Gastroesophageal sphincter (tissue), 3 donors: ENCODE measurements around the gene LANCL1.

Experiments used
- EP300 ChIP-seq: sonication (generic); formaldehyde crosslinking; IDR thresholded peaks from one replicate; pipeline ENCODE4 v1.6.1; 2017; ENCODE audit warnings: antibody characterized with exemption, mild to moderate bottlenecking
- POLR2A ChIP-seq, 2 donors: fragments of 450-650 bp; IDR thresholded peaks; one replicate each; pipeline ENCODE4 v1.6.1; 2017; ENCODE audit warnings: antibody characterized with exemption in 2 of 2, mild to moderate bottlenecking in 2 of 2, moderate library complexity in 1 of 2
- TF ChIP-seq, protein P1 (sequence below), 4 experiments: fragments of 200-600 bp in 2 of 4; fragments of 450-650 bp in 2 of 4; sonication (generic) in 1 of 4; IDR thresholded peaks; one replicate each; pipeline ENCODE4 v1.5.1; 2017 to 2019; ENCODE audit warnings: antibody characterized with exemption in 4 of 4, mild to moderate bottlenecking in 2 of 4, moderate library complexity in 2 of 4

DNA sequence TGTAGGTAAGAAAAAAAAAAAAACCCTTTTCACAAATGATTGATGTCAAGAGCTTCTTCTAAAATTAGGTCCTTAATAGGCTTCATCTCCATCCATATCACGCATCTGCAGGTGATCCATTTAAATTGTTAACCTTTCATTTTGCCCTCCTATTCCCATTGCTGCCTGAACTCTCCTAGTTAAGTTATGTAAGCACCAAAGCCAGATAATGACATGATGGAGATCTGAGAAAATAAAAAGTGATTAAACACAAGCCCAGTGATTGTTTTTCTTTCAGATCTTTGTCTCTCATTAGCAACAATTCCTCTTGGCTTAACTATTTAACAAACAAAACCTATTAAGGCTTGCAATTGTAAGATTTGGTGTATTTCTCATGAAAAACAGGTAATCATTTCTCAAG lies 20.0 kb downstream of the LANCL1 start:
- TF ChIP-seq POLR2A (IDR thresholded peaks at IDR 0.05) (no peak), EP300 (no peak)
- TF ChIP-seq, protein P1, sequence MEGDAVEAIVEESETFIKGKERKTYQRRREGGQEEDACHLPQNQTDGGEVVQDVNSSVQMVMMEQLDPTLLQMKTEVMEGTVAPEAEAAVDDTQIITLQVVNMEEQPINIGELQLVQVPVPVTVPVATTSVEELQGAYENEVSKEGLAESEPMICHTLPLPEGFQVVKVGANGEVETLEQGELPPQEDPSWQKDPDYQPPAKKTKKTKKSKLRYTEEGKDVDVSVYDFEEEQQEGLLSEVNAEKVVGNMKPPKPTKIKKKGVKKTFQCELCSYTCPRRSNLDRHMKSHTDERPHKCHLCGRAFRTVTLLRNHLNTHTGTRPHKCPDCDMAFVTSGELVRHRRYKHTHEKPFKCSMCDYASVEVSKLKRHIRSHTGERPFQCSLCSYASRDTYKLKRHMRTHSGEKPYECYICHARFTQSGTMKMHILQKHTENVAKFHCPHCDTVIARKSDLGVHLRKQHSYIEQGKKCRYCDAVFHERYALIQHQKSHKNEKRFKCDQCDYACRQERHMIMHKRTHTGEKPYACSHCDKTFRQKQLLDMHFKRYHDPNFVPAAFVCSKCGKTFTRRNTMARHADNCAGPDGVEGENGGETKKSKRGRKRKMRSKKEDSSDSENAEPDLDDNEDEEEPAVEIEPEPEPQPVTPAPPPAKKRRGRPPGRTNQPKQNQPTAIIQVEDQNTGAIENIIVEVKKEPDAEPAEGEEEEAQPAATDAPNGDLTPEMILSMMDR (IDR thresholded peaks at IDR 0.05), result no peak
